GM12872 (cell line): ENCODE results near the gene CCSER1.

Source experiments
- TF ChIP-seq, protein P1 (sequence below): IDR thresholded peaks from 3 replicates; pipeline ENCODE4 v1.5.1; 2011; ENCODE audit warnings: low read depth, mild to moderate bottlenecking, low read length, moderate library complexity; ENCODE audit not compliant: insufficient read depth

The CCSER1 gene

DNA sequence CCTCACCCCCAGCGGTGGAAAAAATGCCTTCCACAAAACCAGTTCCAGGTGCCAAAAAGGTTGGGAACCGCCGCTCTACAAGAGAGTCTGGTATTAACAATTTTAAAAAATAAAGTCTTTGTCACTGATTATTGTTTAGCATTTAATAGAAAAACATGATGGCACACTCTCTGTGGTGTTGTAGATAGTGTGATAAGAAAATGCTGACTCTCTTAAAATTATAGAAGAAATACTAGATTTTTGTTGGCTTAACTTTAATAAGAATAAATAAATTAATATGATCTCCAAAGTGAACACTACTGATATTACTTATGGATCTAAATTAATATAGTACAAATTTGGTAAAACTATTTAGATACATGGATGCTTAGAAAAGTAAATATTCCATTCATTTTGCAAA is 943.5 kb downstream of the CCSER1 start:
- TF ChIP-seq, protein P1, sequence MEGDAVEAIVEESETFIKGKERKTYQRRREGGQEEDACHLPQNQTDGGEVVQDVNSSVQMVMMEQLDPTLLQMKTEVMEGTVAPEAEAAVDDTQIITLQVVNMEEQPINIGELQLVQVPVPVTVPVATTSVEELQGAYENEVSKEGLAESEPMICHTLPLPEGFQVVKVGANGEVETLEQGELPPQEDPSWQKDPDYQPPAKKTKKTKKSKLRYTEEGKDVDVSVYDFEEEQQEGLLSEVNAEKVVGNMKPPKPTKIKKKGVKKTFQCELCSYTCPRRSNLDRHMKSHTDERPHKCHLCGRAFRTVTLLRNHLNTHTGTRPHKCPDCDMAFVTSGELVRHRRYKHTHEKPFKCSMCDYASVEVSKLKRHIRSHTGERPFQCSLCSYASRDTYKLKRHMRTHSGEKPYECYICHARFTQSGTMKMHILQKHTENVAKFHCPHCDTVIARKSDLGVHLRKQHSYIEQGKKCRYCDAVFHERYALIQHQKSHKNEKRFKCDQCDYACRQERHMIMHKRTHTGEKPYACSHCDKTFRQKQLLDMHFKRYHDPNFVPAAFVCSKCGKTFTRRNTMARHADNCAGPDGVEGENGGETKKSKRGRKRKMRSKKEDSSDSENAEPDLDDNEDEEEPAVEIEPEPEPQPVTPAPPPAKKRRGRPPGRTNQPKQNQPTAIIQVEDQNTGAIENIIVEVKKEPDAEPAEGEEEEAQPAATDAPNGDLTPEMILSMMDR = no peak

DNA sequence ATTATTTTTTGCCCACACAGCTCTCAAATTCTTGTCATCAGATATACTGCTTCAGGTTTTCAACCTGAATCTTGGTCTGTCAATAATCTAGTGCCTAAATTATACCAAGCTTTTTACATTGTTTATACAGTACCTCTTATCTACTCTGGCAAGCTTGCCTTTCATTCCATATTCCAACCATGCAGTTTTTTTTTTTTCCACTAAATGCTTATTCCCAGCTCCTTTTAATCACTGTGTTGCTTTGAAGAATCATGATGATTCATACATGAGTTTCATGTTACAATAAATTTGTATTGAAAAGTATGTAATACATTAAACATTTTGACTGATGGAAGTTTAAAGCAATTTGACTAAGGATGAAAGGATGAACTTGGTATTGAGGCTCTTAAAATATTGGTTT is 949.0 kb downstream of the CCSER1 start:
- TF ChIP-seq, protein P1 = no peak

DNA sequence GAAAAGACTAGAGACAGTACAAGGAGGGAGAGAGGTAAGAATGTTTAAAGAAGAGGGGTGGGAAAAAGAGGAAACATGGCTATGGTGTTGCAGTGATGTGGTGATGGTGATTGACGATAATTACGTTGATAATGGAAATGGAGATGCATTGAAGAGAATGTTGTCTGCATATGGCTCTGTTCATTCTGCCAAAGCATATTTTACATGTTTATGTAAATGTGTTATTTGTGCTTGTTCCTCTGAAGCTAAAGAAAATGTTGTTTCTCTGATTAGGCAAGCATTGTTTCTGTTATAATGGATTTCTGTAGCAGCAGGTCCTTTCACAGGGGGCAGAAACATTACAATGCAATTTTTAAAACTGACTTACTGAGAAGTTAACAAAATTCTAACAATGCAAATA is 958.8 kb downstream of the CCSER1 start:
- TF ChIP-seq, protein P1 = no peak

DNA sequence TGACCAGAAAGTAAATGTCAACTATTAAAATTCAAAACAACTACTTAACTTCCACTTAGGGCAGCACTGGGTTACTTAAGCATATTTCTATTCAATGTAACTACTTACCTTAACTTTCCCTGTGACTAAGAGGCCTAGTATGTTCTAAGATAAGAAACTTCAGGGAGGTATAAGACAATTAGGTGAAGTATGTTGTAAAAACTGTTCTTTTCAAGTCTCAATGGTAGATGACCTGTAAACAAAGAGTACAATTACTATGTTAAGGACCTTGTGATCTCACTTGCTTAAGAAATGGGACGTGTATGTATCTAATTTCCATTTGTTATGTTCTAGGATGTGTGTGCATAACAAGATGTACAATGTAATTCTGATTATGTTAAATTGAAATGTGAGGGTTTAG is 960.5 kb downstream of the CCSER1 start:
- TF ChIP-seq, protein P1 = no peak

DNA sequence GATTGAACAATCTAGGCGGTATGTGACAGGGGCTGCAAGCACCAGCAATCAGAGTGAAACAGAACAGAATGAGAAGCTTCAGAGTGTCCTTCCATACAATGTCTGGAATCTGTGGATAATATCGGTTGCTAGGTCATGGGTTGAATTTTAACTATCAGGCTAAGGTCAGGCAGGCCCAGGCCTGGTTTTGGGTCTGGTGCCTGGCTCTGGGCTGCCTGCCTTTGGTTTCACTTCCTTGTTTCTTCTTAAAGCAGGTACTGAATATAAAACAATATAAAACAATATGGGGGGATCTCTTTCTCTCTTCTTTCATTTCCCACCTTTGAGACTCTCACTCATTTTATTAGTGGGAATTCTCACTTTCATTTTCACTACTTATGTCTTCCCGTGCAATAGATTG is 962.0 kb downstream of the CCSER1 start:
- TF ChIP-seq, protein P1 = no peak

DNA sequence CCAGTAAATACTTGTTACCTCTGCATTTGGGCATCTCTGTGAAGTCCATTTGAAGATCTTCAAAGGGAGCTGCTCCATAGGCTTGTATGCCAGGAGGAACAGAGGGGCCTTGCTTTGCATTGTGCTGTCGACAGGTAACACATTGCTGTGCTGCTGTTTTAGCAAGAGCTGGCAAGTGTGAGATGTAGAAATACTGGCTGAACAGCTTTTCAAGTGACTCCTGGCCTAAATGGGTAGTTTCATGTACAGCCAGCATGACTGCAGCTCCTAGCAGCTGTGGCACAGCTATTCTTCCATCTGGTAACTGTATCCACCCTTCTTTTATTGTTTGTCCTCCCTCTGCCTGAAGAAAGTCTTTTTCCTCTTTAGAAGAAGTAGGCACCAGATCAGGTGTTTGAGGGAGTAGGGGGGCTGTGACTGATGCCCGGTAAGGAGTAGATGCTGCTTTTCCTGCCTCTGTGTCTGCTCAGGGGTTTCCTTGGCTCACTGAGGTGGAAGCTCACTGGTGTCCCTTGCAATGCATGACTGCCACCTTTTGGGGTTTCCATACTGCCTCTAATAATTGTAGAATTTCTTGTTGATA is 965.3 kb downstream of the CCSER1 start:
- TF ChIP-seq, protein P1 = no peak

DNA sequence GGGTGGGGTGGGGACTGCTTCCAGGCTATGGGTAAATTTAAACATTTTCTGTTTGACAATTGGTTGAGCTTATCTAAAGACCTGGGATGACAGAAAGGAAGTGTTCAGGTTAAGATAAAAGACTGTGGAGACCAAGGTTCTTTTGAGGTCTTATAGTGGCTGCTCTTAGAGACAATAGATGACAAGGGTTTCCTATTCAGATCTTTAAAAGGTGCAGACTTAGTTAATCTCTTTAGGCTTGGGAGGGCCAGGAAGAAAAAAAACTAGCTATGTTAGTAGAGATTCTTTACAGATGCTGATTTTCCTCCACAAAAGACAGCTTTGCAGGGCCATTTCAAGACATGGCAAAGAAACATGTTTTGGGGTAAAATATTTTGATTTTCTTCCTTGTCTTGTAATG is 972.5 kb downstream of the CCSER1 start:
- TF ChIP-seq, protein P1 = no peak
